Thyroid gland (tissue), 4 donors: ENCODE data around the gene TGFBRAP1. TPM values are rescaled to one million over a fixed set of nuclear protein-coding genes. Genes with fewer than 3 reads are reported as not detected.

Source experiments
- DNase-seq, 2 donors: peaks; one replicate each; pipeline ENCODE4 v3.0.0-alpha.2; 2019
- H3K27ac ChIP-seq, 3 donors: fragments of 200-600 bp; sonication (generic); 1 replicate in 2 of 3; 2 replicates in 1 of 3; pipeline ENCODE4 v1.5.1; 2016 to 2019; ENCODE audit warnings: mild to moderate bottlenecking in 1 of 3, moderate library complexity in 1 of 3
- H3K27me3 ChIP-seq: fragments of 200-600 bp; sonication (generic); one replicate; pipeline ENCODE4 v1.5.1; 2019
- H3K36me3 ChIP-seq, 2 donors: fragments of 200-600 bp; sonication (generic); one replicate each; pipeline ENCODE4 v1.5.1; 2016 to 2019
- H3K4me1 ChIP-seq, 2 donors: fragments of 200-600 bp; sonication (generic); one replicate each; pipeline ENCODE4 v1.5.1; 2017 to 2019
- H3K4me3 ChIP-seq, 3 donors: fragments of 200-600 bp; sonication (generic); replicated peaks in 1 of 3; 1 replicate in 2 of 3; 2 replicates in 1 of 3; pipeline ENCODE4 v1.5.1; 2016; ENCODE audit warnings: mild to moderate bottlenecking in 1 of 3
- H3K9me3 ChIP-seq: fragments of 200-600 bp; sonication (generic); one replicate; pipeline ENCODE4 v1.5.1; 2017
- POLR2A ChIP-seq, 2 donors: fragments of 450-650 bp; IDR thresholded peaks; one replicate each; pipeline ENCODE4 v1.6.1; 2017; ENCODE audit warnings: antibody characterized with exemption in 2 of 2, mild to moderate bottlenecking in 2 of 2, moderate library complexity in 1 of 2
- WGBS, 2 donors: methylation state at CpG; one replicate each; pipeline ENCODE4 v1.1.5; 2017; 5-methylcytosine and 5-hydroxymethylcytosine counted together
- intact Hi-C: fragments of 100-400 bp; cut with DNase I; formaldehyde crosslinking; loops from one replicate; pipeline ENCODE4 v1.15.1; 2023
- total RNA-seq, 4 donors: library from RNA; depleted of rRNA; stranded (reverse); fragments of >200 nt; gene quantifications; one replicate each; pipeline ENCODE4 v1.2.3, GENCODE V29; 2016
- TF ChIP-seq, protein P1 (sequence below), 6 experiments: fragments of 200-600 bp in 3 of 6; fragments of 450-650 bp in 3 of 6; sonication (generic) in 3 of 6; IDR thresholded peaks; one replicate each; pipeline ENCODE4 v1.5.1; 2016 to 2019; ENCODE audit warnings: antibody characterized with exemption in 6 of 6, mild to moderate bottlenecking in 2 of 6, inconsistent platforms in 1 of 6, moderate library complexity in 1 of 6

The TGFBRAP1 gene
- total RNA-seq, 4 donors from 2014 or later: 35.4 to 53.2 (median 40.1) TPM

GRCh38 chr2:105365206-105365605 is 35.7 kb upstream of the TGFBRAP1 start:
- DNase-seq: no peak
- intact Hi-C loops: no loop called here
- no peak for TF ChIP-seq POLR2A (IDR thresholded peaks at IDR 0.05)
- TF ChIP-seq, protein P1, sequence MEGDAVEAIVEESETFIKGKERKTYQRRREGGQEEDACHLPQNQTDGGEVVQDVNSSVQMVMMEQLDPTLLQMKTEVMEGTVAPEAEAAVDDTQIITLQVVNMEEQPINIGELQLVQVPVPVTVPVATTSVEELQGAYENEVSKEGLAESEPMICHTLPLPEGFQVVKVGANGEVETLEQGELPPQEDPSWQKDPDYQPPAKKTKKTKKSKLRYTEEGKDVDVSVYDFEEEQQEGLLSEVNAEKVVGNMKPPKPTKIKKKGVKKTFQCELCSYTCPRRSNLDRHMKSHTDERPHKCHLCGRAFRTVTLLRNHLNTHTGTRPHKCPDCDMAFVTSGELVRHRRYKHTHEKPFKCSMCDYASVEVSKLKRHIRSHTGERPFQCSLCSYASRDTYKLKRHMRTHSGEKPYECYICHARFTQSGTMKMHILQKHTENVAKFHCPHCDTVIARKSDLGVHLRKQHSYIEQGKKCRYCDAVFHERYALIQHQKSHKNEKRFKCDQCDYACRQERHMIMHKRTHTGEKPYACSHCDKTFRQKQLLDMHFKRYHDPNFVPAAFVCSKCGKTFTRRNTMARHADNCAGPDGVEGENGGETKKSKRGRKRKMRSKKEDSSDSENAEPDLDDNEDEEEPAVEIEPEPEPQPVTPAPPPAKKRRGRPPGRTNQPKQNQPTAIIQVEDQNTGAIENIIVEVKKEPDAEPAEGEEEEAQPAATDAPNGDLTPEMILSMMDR (IDR thresholded peaks at IDR 0.05): no peak
- Histone ChIP-seq H3K27me3 (no peaks in the 10 kb centered on the region), H3K4me1 (no peaks in the 10 kb centered on the region), H3K36me3 (peaks cover 13 to 22% of the 10 kb centered on the region in 2 donors), H3K27ac (no peak overlapping the region), H3K9me3 (no peaks in the 10 kb centered on the region), H3K4me3 (no peak overlapping the region)
- WGBS, 2 donors: 79 to 80% methylated on average over 3 of the region's 3 CpGs

GRCh38 chr2:105364436-105365139 is 35.1 kb upstream of the TGFBRAP1 start:
- WGBS, 2 donors: 80 to 85% methylated on average over 5 of the region's 5 CpGs
- Histone ChIP-seq H3K27me3 (no peaks in the 10 kb centered on the region), H3K9me3 (no peaks in the 10 kb centered on the region), H3K27ac (no peak overlapping the region), H3K4me1 (no peaks in the 10 kb centered on the region), H3K36me3 (peaks cover 17 to 22% of the 10 kb centered on the region in 2 donors), H3K4me3 (no peak overlapping the region)
- intact Hi-C loops: no loop called here
- no peak for DNase-seq
- TF ChIP-seq POLR2A (IDR thresholded peaks at IDR 0.05): no peak
- TF ChIP-seq, protein P1 (IDR thresholded peaks at IDR 0.05): no peak

GRCh38 chr2:105362862-105363591 is 33.5 kb upstream of the TGFBRAP1 start:
- peaks cover 21 to 22% of the 10 kb centered on the region in 2 donors for H3K36me3 ChIP-seq
- WGBS, 2 donors: 72 to 73% methylated on average over 13 to 14 of the region's 15 CpGs

DNA sequence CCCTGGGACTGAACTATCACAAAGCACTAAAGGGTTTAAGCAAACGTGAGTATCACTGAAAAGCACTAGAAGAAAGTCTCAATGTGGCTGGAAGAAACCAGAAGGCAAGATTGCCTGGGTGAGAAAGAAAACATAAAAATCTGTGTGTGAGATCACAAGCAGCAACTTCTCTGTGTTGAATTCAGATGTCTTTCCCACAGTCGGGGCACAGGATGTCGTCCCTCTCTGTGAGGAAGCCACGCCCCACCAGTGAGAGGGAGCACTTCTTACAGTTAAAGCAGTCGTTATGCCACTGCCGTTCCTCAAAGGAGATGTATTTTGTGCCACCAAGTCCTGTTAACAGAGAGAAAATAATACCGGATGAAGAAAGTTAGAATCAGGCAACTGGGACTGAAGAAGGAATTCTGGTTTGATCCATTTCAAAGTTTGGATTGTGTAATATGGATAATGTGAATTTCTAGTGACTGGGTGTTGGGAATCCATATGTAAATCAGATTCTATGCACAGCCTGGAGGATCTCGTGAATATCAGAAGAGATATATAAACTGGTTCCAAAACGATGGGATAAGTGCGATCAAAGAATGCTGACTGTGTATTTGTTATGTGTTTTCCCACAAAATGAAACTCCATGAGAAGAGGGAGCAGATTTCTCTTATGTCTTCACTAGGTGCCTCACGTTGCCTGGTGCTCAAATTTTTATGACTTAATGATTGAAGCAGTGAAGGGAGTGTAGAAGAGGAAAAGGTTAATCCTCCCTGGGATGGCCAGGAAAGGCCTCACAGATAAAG is 31.8 kb upstream of the TGFBRAP1 start:
- H3K4me1 ChIP-seq: peaks cover 0 to 4% of the 10 kb centered on the region in 2 donors
- peaks cover 17 to 24% of the 10 kb centered on the region in 2 donors for H3K36me3 ChIP-seq
- 69 to 70% methylated on average over 11 of the region's 11 CpGs for WGBS, 2 donors
- no peak overlapping the region for H3K27ac ChIP-seq
- no peak for TF ChIP-seq POLR2A (IDR thresholded peaks at IDR 0.05)
- TF ChIP-seq, protein P1 (IDR thresholded peaks at IDR 0.05): no peak
- H3K27me3 ChIP-seq: no peaks in the 10 kb centered on the region
- intact Hi-C loops: no loop called here
- DNase-seq: no peak
- H3K4me3 ChIP-seq: no peak overlapping the region
- H3K9me3 ChIP-seq: no peaks in the 10 kb centered on the region

More at GRCh38 chr2:105362862-105363591, 33.5 kb upstream of the TGFBRAP1 start:
- Histone ChIP-seq H3K4me3 (no peak overlapping the region), H3K27me3 (no peaks in the 10 kb centered on the region), H3K27ac (no peak overlapping the region), H3K9me3 (no peaks in the 10 kb centered on the region), H3K4me1 (peaks cover 0 to 4% of the 10 kb centered on the region in 2 donors)
- intact Hi-C loops: no loop called here
- no peak for TF ChIP-seq POLR2A (IDR thresholded peaks at IDR 0.05)
- TF ChIP-seq, protein P1 (IDR thresholded peaks at IDR 0.05): no peak
- DNase-seq: no peak
